Activated CD8-positive, alpha-beta T cell treated with anti-CD3 and anti-CD28 coated beads, Interleukin-2, amount 10 ng/mL, durations not matched to agents 7 days and 5 days (primary cell): ENCODE results near the gene SENP3. TPM values are rescaled to one million over a fixed set of nuclear protein-coding genes. Genes with fewer than 3 reads are reported as not detected.

Experiments used
- total RNA-seq, 2 experiments: library from RNA; stranded (reverse); gene quantifications; one replicate each; pipeline ENCODE4 v1.2.3, GENCODE V29; 2021

Gene SENP3
- total RNA-seq, 2 experiments from 2014 or later: 54.4 to 62.0 TPM

Other genes with a start within 250 kb of the SENP3 start
- gene GPS2, start 246.6 kb upstream of the SENP3 start, total RNA-seq: 10 to 100 TPM; 86.3 to 88.0 TPM
- 10 to 100 TPM; 45.6 to 47.0 TPM for gene NEURL4, start 232.6 kb upstream of the SENP3 start, total RNA-seq
- 100 to 1,000 TPM; 573 to 605 TPM for gene ACAP1, start 225.4 kb upstream of the SENP3 start, total RNA-seq
- 10 to 100 TPM; 11.4 to 11.8 TPM for gene KCTD11, start 209.8 kb upstream of the SENP3 start, total RNA-seq
- not detected for gene TMEM95, start 206.8 kb upstream of the SENP3 start, total RNA-seq
- gene TNK1, start 180.8 kb upstream of the SENP3 start, total RNA-seq: 1 to 10 TPM; 2.1 to 2.6 TPM
- 10 to 100 TPM; 87.9 to 92.6 TPM for gene PLSCR3, start 167.4 kb upstream of the SENP3 start, total RNA-seq
- 10 to 100 TPM; 61.8 to 62.3 TPM for gene TMEM256, start 157.8 kb upstream of the SENP3 start, total RNA-seq
- gene NLGN2, start 154.1 kb upstream of the SENP3 start, total RNA-seq: 1 to 10 TPM; 4.7 to 5.2 TPM
- not detected for gene SPEM1, start 141.6 kb upstream of the SENP3 start, total RNA-seq
- not detected for gene SPEM2, start 136.3 kb upstream of the SENP3 start, total RNA-seq
- gene SPEM3, start 133.1 kb upstream of the SENP3 start, total RNA-seq: not detected
- 10 to 100 TPM; 16.5 to 18.1 TPM for gene TMEM102, start 126.5 kb upstream of the SENP3 start, total RNA-seq
- 10 to 100 TPM; 16.6 to 18.8 TPM for gene FGF11, start 122.4 kb upstream of the SENP3 start, total RNA-seq
- gene CHRNB1, start 116.9 kb upstream of the SENP3 start, total RNA-seq: 10 to 100 TPM; 14.1 to 15.7 TPM
- 10 to 100 TPM; 29.8 to 30.0 TPM for gene ZBTB4, start 82.3 kb upstream of the SENP3 start, total RNA-seq
- not detected for gene SLC35G6, start 80.5 kb upstream of the SENP3 start, total RNA-seq
- gene POLR2A, start 77.6 kb upstream of the SENP3 start, total RNA-seq: 100 to 1,000 TPM; 183 to 185 TPM
- gene TNFSF12, start 12.9 kb upstream of the SENP3 start, total RNA-seq: 100 to 1,000 TPM in 1 of 2 experiments, 10 to 100 TPM in 1; 93.7 to 100 TPM
- 1 to 10 TPM; 8.0 to 9.0 TPM for gene TNFSF13, start 3.2 kb upstream of the SENP3 start, total RNA-seq
- 10 to 100 TPM in 1 of 2 experiments, 1 to 10 TPM in 1; 9.4 to 10.7 TPM for gene CD68, start 17.7 kb downstream of the SENP3 start, total RNA-seq
- 10 to 100 TPM; 69.0 to 70.4 TPM for gene MPDU1, start 21.9 kb downstream of the SENP3 start, total RNA-seq
- under 1 TPM; 0.29 to 0.34 TPM for gene SOX15, start 28.2 kb downstream of the SENP3 start, total RNA-seq
- gene FXR2, start 53.0 kb downstream of the SENP3 start, total RNA-seq: 10 to 100 TPM; 27.6 to 31.8 TPM
- gene SAT2, start 65.9 kb downstream of the SENP3 start, total RNA-seq: 10 to 100 TPM; 18.2 to 21.4 TPM
- not detected for gene SHBG, start 68.2 kb downstream of the SENP3 start, total RNA-seq
- not detected for gene ATP1B2, start 89.0 kb downstream of the SENP3 start, total RNA-seq
- 100 to 1,000 TPM; 131 to 136 TPM for gene TP53, start 125.6 kb downstream of the SENP3 start, total RNA-seq
- 10 to 100 TPM; 27.1 to 29.3 TPM for gene WRAP53, start 126.6 kb downstream of the SENP3 start, total RNA-seq
- not detected for gene EFNB3, start 143.3 kb downstream of the SENP3 start, total RNA-seq
- not detected for gene DNAH2, start 155.8 kb downstream of the SENP3 start, total RNA-seq